CD14-positive monocyte (primary cell): Measurements from ENCODE around the gene RASSF5. TPM values are rescaled to one million over a fixed set of nuclear protein-coding genes. Genes with fewer than 3 reads are reported as not detected.

Source experiments
- DNase-seq, 3 donors: peaks; one replicate each; pipeline ENCODE4 v3.0.0-alpha.2; 2011 to 2022
- H2AFZ ChIP-seq: 2 replicates; pipeline ENCODE4 v1.6.0; 2012; ENCODE audit warnings: mild to moderate bottlenecking, low read depth, low read length, inconsistent platforms; ENCODE audit not compliant: insufficient read depth, poor library complexity, severe bottlenecking
- H3K27ac ChIP-seq, 2 donors: 1 replicate in 1 of 2; 2 replicates in 1 of 2; pipeline ENCODE4 v1.5.1; 2012 to 2013; ENCODE audit warnings: low read length in 2 of 2, control low read depth in 1 of 2, inconsistent platforms in 1 of 2, low read depth in 1 of 2, mild to moderate bottlenecking in 1 of 2
- H3K27me3 ChIP-seq, 2 donors: one replicate each; pipeline versions ENCODE4 v1.6.0 to v1.6.1; 2011 to 2013; ENCODE audit warnings: low read length in 2 of 2; ENCODE audit not compliant: control insufficient read depth in 2 of 2, insufficient read depth in 2 of 2
- H3K36me3 ChIP-seq, 2 donors: replicated peaks in 1 of 2; 1 replicate in 1 of 2; 2 replicates in 1 of 2; pipeline versions ENCODE4 v1.5.1 to v1.6.1; 2012 to 2013; ENCODE audit warnings: low read length in 2 of 2, control low read depth in 1 of 2, inconsistent platforms in 1 of 2, mild to moderate bottlenecking in 1 of 2; ENCODE audit not compliant: insufficient read depth in 2 of 2, control insufficient read depth in 1 of 2
- H3K4me1 ChIP-seq, 2 donors: 1 replicate in 1 of 2; 2 replicates in 1 of 2; pipeline versions ENCODE4 v1.5.1 to v1.6.1; 2012 to 2013; ENCODE audit warnings: low read length in 2 of 2, control low read depth in 1 of 2, inconsistent platforms in 1 of 2, mild to moderate bottlenecking in 1 of 2, moderate library complexity in 1 of 2; ENCODE audit not compliant: insufficient read depth in 2 of 2, control insufficient read depth in 1 of 2
- H3K4me2 ChIP-seq: replicated peaks from 2 replicates; pipeline ENCODE3; 2012; ENCODE audit warnings: low read length, moderate library complexity, mild to moderate bottlenecking; ENCODE audit not compliant: poor library complexity, severe bottlenecking; ENCODE audit errors: extremely low read depth
- H3K4me3 ChIP-seq, 3 experiments: fragments of 200-600 bp in 1 of 3; sonication (generic) in 1 of 3; replicated peaks in 1 of 3; 1 replicate in 2 of 3; 2 replicates in 1 of 3; pipeline ENCODE4 v1.5.1; 2011 to 2013; ENCODE audit warnings: low read length in 3 of 3, mild to moderate bottlenecking in 3 of 3, control low read depth in 2 of 3, low read depth in 2 of 3, inconsistent platforms in 1 of 3, moderate library complexity in 1 of 3
- H3K79me2 ChIP-seq: 2 replicates; pipeline ENCODE4 v1.6.0; 2012; ENCODE audit warnings: mild to moderate bottlenecking, control low read depth, inconsistent platforms, low read length, moderate library complexity; ENCODE audit not compliant: insufficient read depth
- H3K9ac ChIP-seq: 2 replicates; pipeline ENCODE4 v1.6.0; 2017; ENCODE audit warnings: low read length, mild to moderate bottlenecking; ENCODE audit not compliant: insufficient read depth, poor library complexity, severe bottlenecking
- H3K9me3 ChIP-seq, 2 donors: replicated peaks in 1 of 2; 1 replicate in 1 of 2; 2 replicates in 1 of 2; pipeline versions ENCODE4 v1.5.1 to v1.6.1; 2012 to 2013; ENCODE audit warnings: low read length in 2 of 2, control low read depth in 1 of 2; ENCODE audit not compliant: control insufficient read depth in 1 of 2, insufficient read depth in 1 of 2
- H4K20me1 ChIP-seq: 2 replicates; pipeline ENCODE4 v1.6.0; 2012; ENCODE audit warnings: mild to moderate bottlenecking, low read length, control low read depth, moderate library complexity; ENCODE audit not compliant: insufficient read depth
- H3K27ac Mint-ChIP-seq, 7 donors: one replicate each; pipeline ENCODE4 v1.8.0; 2020; ENCODE audit warnings: mild to moderate bottlenecking in 7 of 7, mixed read lengths in 7 of 7, moderate library complexity in 6 of 7, inconsistent platforms in 2 of 7
- H3K27me3 Mint-ChIP-seq, 3 donors: one replicate each; pipeline ENCODE4 v1.8.0; 2021 to 2022; ENCODE audit warnings: low read depth in 3 of 3, mild to moderate bottlenecking in 3 of 3, mixed read lengths in 3 of 3, moderate library complexity in 3 of 3, inconsistent platforms in 1 of 3
- H3K36me3 Mint-ChIP-seq, 2 donors: one replicate each; pipeline ENCODE4 v1.8.0; 2020; ENCODE audit warnings: mixed read lengths in 2 of 2, inconsistent platforms in 1 of 2, mild to moderate bottlenecking in 1 of 2
- H3K4me1 Mint-ChIP-seq: one replicate; pipeline ENCODE4 v1.8.0; 2020; ENCODE audit warnings: mild to moderate bottlenecking, mixed read lengths
- H3K4me3 Mint-ChIP-seq, 2 donors: one replicate each; pipeline ENCODE4 v1.8.0; 2020; ENCODE audit warnings: mild to moderate bottlenecking in 2 of 2, mixed read lengths in 2 of 2, moderate library complexity in 1 of 2
- H3K9me3 Mint-ChIP-seq, 7 donors: one replicate each; pipeline ENCODE4 v1.8.0; 2020 to 2022; ENCODE audit warnings: mixed read lengths in 7 of 7, mild to moderate bottlenecking in 6 of 7, moderate library complexity in 6 of 7, inconsistent platforms in 2 of 7
- CTCF ChIP-seq: fragments of 200-600 bp; IDR thresholded peaks from one replicate; pipeline ENCODE4 v1.8.0; 2022; ENCODE audit warnings: antibody characterized with exemption, mild to moderate bottlenecking
- WGBS: methylation state at CpG from one replicate; pipeline ENCODE4 v1.1.5; 2013; ENCODE audit warnings: missing lambda C conversion rate; ENCODE audit not compliant: insufficient coverage; 5-methylcytosine and 5-hydroxymethylcytosine counted together
- intact Hi-C, 2 donors: fragments of 100-400 bp; cut with micrococcal nuclease; formaldehyde crosslinking; loops; one replicate each; pipeline versions ENCODE4 v1.15.0 to v1.15.1; 2023
- polyA plus RNA-seq, 3 donors: library from polyadenylated mRNA; depleted of rRNA in 1 of 3; unstranded in 2 of 3; stranded (reverse) in 1 of 3; fragments of 300-500 nt in 2 of 3; fragments of >200 nt in 1 of 3; fragmentation: Illumina TruSeq in 2 of 3; gene quantifications; 1 replicate in 2 of 3; 2 replicates in 1 of 3; pipeline ENCODE4 v1.2.3, GENCODE V29; 2012 to 2021

Gene RASSF5
- polyA plus RNA-seq, 3 donors: 81.6 to 129 (median 127) TPM

GRCh38 chr1:206541236-206541833, 34.0 kb downstream of the RASSF5 start:
- no peak for TF ChIP-seq CTCF
- intact Hi-C loops: no loop called here
- DNase-seq: no peak
- 97% methylated on average over 7 of the region's 7 CpGs for WGBS
- Mint-ChIP-seq H3K27ac (peak overlapping the region in 1 of 7 donors; percentile 15), H3K27me3 (peaks cover 0 to 3% (median 2%) of the 10 kb centered on the region in 3 donors), H3K4me3 (no peak overlapping the region), H3K4me1 (peaks cover 2% of the 10 kb centered on the region), H3K9me3 (peaks cover 0 to 2% (median 0%) of the 10 kb centered on the region in 7 donors), H3K36me3 (peaks cover 0 to 2% of the 10 kb centered on the region in 2 donors)
- Histone ChIP-seq H3K79me2 (no peaks in the 10 kb centered on the region), H3K9me3 (no peaks in the 10 kb centered on the region), H3K4me1 (no peaks in the 10 kb centered on the region), H4K20me1 (no peaks in the 10 kb centered on the region), H3K27me3 (no peaks in the 10 kb centered on the region), H3K4me2 (no peak overlapping the region), H3K36me3 (no peaks in the 10 kb centered on the region), H3K4me3 (no peak overlapping the region), H3K27ac (no peak overlapping the region), H2AFZ (no peak overlapping the region), H3K9ac (no peak overlapping the region)

- Mint-ChIP-seq H3K4me1 (peaks cover 2% of the 10 kb centered on the region), H3K9me3 (peaks cover 0 to 2% (median 0%) of the 10 kb centered on the region in 7 donors), H3K36me3 (no peaks in the 10 kb centered on the region), H3K27ac (peak overlapping the region in 2 of 7 donors; percentile 35 to 50), H3K27me3 (peaks cover 0 to 2% (median 0%) of the 10 kb centered on the region in 3 donors), H3K4me3 (no peak overlapping the region)
- Histone ChIP-seq H3K36me3 (no peaks in the 10 kb centered on the region), H3K27ac (no peak overlapping the region), H4K20me1 (no peaks in the 10 kb centered on the region), H3K27me3 (no peaks in the 10 kb centered on the region), H2AFZ (no peak overlapping the region), H3K9ac (no peak overlapping the region), H3K4me2 (no peak overlapping the region), H3K4me1 (no peaks in the 10 kb centered on the region), H3K79me2 (no peaks in the 10 kb centered on the region), H3K9me3 (no peaks in the 10 kb centered on the region), H3K4me3 (no peak overlapping the region)
- 30% methylated on average over 4 of the region's 9 CpGs for WGBS
- DNase-seq: peak; percentile 64 to 72 (median 70)
- intact Hi-C loops: loop anchor here (1.0 to 2.0 kb wide), 2 partner anchors 38 to 39 kb away; no protein-coding TSS in a partner anchor
- peak; percentile 95 for TF ChIP-seq CTCF
Observed at GRCh38 chr1:206544562-206545257, 37.4 kb downstream of the RASSF5 start.
